Neural cell (in vitro differentiated cells): Measurements from ENCODE around the gene ENC1. TPM values are rescaled to one million over a fixed set of nuclear protein-coding genes. Genes with fewer than 3 reads are reported as not detected.

Experiments used
- H2AFZ ChIP-seq: fragments of 200-600, 300-800 bp; sonication (generic), shearing (Covaris generic); 2 replicates; pipeline ENCODE4 v1.6.0; 2014; ENCODE audit warnings: low read depth, mild to moderate bottlenecking, antibody characterized with exemption, low read length, moderate library complexity
- H3F3A ChIP-seq: fragments of 200-600 bp; shearing (Covaris generic); 2 replicates; pipeline ENCODE4 v1.6.1; 2016; ENCODE audit warnings: mild to moderate bottlenecking, moderate library complexity, mixed read lengths, antibody characterized with exemption, low read length; ENCODE audit not compliant: insufficient read depth, poor library complexity, severe bottlenecking
- H3K27ac ChIP-seq: fragments of 200-600, 300-800 bp; sonication (generic), shearing (Covaris generic); 2 replicates; pipeline ENCODE4 v1.5.1; 2014; ENCODE audit warnings: mild to moderate bottlenecking, low read length, moderate library complexity
- H3K27me3 ChIP-seq: fragments of 300-800, 200-600 bp; sonication (generic), shearing (Covaris generic); 2 replicates; pipeline ENCODE4 v1.6.0; 2014; ENCODE audit warnings: mild to moderate bottlenecking, low read depth, low read length, moderate library complexity; ENCODE audit not compliant: insufficient read depth
- H3K36me3 ChIP-seq: fragments of 300-800, 200-600 bp; sonication (generic), shearing (Covaris generic); 2 replicates; pipeline ENCODE4 v1.5.1; 2014; ENCODE audit warnings: mild to moderate bottlenecking, antibody characterized with exemption, low read length, moderate library complexity; ENCODE audit not compliant: insufficient read depth
- H3K4me2 ChIP-seq: fragments of 300-800, 200-600 bp; sonication (generic), shearing (Covaris generic); 2 replicates; pipeline ENCODE4 v1.6.0; 2014; ENCODE audit warnings: mild to moderate bottlenecking, low read length
- H3K4me3 ChIP-seq: fragments of 300-800, 200-600 bp; sonication (generic), shearing (Covaris generic); 2 replicates; pipeline ENCODE4 v1.5.1; 2014; ENCODE audit warnings: mild to moderate bottlenecking, low read length, moderate library complexity
- H3K79me2 ChIP-seq: fragments of 200-600 bp; shearing (Covaris generic); replicated peaks from 2 replicates; pipeline ENCODE4 v1.6.0; 2014; ENCODE audit warnings: mild to moderate bottlenecking, low read length, moderate library complexity; ENCODE audit not compliant: insufficient read depth
- H3K9ac ChIP-seq: fragments of 300-800, 200-600 bp; sonication (generic), shearing (Covaris generic); 2 replicates; pipeline ENCODE4 v1.6.1; 2016; ENCODE audit warnings: mild to moderate bottlenecking, low read length, mixed read lengths
- H3K9me2 ChIP-seq: fragments of 200-600 bp; shearing (Covaris generic); 2 replicates; pipeline ENCODE4 v1.6.1; 2016; ENCODE audit warnings: mild to moderate bottlenecking, low read length, mixed read lengths; ENCODE audit not compliant: insufficient read depth
- H3K9me3 ChIP-seq: fragments of 200-600, 300-800 bp; sonication (generic), shearing (Covaris generic); 2 replicates; pipeline ENCODE4 v1.6.1; 2016; ENCODE audit warnings: mild to moderate bottlenecking, mixed run types, low read length, moderate library complexity, mixed read lengths
- H4K20me1 ChIP-seq: fragments of 200-600 bp; shearing (Covaris generic); 2 replicates; pipeline ENCODE4 v1.6.1; 2016; ENCODE audit warnings: mild to moderate bottlenecking, mixed run types; ENCODE audit not compliant: insufficient read depth
- EP300 ChIP-seq: fragments of 450-650 bp; conservative IDR thresholded peaks from 2 replicates; pipeline ENCODE4 v1.6.1; 2014; ENCODE audit warnings: antibody characterized with exemption, mild to moderate bottlenecking, moderate library complexity; ENCODE audit not compliant: poor library complexity, severe bottlenecking
- EZH2 ChIP-seq: fragments of 200-600, 300-800 bp; shearing (Covaris generic), sonication (generic); IDR thresholded peaks from 2 replicates; pipeline ENCODE4 v1.6.1; 2014; ENCODE audit warnings: antibody characterized with exemption, low read length, borderline replicate concordance, mild to moderate bottlenecking; ENCODE audit not compliant: insufficient read depth, poor library complexity, severe bottlenecking
- MXI1 ChIP-seq: fragments of 450-650 bp; conservative IDR thresholded peaks from 2 replicates; pipeline ENCODE4 v1.6.1; 2014; ENCODE audit warnings: antibody characterized with exemption, mild to moderate bottlenecking; ENCODE audit not compliant: poor library complexity, severe bottlenecking
- POLR2AphosphoS5 ChIP-seq: IDR thresholded peaks from 2 replicates; pipeline ENCODE4 v1.6.1; 2012
- RAD21 ChIP-seq: fragments of 450-650 bp; conservative IDR thresholded peaks from 2 replicates; pipeline ENCODE4 v1.6.1; 2014; ENCODE audit warnings: antibody characterized with exemption, mild to moderate bottlenecking, moderate library complexity
- SMC3 ChIP-seq: fragments of 450-650 bp; conservative IDR thresholded peaks from 2 replicates; pipeline ENCODE4 v1.6.1; 2014; ENCODE audit warnings: antibody characterized with exemption, mild to moderate bottlenecking, moderate library complexity; ENCODE audit not compliant: poor library complexity
- TAF1 ChIP-seq: IDR thresholded peaks from 2 replicates; pipeline ENCODE4 v1.6.1; 2012; ENCODE audit warnings: low read depth
- polyA plus RNA-seq: library from polyadenylated mRNA; depleted of rRNA; stranded (reverse); fragments of >200 nt; gene quantifications from 2 replicates; pipeline ENCODE4 v1.2.3, GENCODE V29; 2014
- TF ChIP-seq, protein P1 (sequence below): IDR thresholded peaks from 2 replicates; pipeline ENCODE4 v1.6.1; 2012; ENCODE audit warnings: borderline replicate concordance
- TF ChIP-seq, protein P2 (sequence below): fragments of 450-650 bp; IDR thresholded peaks from 2 replicates; pipeline ENCODE4 v1.5.1; 2014; ENCODE audit warnings: antibody characterized with exemption, mild to moderate bottlenecking, moderate library complexity; ENCODE audit not compliant: poor library complexity, severe bottlenecking

ENC1 gene
- polyA plus RNA-seq, 1 donor from 2014 or later = 449 TPM

DNA sequence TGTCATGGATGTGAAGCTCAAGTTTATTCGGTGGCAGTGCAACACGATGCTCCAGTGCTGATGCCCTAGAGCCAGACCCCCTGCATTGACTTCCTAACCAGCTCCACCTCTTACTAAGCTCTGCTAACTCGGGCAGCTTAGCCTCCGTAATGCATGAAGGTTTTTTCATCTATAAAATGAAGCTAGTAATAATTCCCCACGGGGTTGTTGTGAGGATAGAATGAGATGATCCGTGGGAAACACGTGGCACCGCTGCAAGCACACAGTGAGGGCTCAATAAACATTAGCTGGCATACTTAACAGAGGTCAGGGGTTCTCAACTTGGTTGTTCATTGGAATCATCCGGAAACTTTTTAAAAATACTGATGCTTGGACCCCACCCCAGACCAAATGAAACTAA is 6.8 kb downstream of the ENC1 start:
- H3K36me3 ChIP-seq = peaks cover 19% of the 10 kb centered on the region
- no peak overlapping the region for H3K9ac ChIP-seq
- peaks cover 99% of the 10 kb centered on the region for H3K79me2 ChIP-seq

DNA sequence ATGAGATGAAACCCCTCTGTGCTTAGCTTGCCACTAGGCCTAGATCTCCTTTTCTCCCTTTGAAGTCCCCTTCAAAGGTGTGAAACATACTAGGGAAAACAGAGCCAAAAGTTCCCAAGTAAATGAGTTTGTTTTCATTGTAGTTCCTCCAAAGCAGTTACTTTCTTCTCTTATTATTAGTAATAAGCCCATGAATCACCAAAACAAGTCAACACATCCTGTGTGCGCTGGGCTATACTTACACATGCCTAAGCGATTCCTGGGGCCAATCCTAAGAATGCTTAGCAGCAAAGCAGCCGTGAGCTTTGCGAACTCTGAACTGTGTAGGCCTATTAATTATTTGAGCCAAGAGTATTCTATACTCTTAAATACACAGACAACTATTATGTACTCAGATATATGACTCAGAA is 7.6 kb downstream of the ENC1 start:
- no peak overlapping the region for H3K27ac ChIP-seq
- peaks cover 19% of the 10 kb centered on the region for H3K36me3 ChIP-seq
- peak overlapping the region; percentile 27 for H3K4me2 ChIP-seq
- H3K9me2 ChIP-seq = no peaks in the 10 kb centered on the region
- no peak overlapping the region for H3K9ac ChIP-seq
- peak overlapping the region; percentile 54 for H3K4me3 ChIP-seq
- TF ChIP-seq, protein P1, sequence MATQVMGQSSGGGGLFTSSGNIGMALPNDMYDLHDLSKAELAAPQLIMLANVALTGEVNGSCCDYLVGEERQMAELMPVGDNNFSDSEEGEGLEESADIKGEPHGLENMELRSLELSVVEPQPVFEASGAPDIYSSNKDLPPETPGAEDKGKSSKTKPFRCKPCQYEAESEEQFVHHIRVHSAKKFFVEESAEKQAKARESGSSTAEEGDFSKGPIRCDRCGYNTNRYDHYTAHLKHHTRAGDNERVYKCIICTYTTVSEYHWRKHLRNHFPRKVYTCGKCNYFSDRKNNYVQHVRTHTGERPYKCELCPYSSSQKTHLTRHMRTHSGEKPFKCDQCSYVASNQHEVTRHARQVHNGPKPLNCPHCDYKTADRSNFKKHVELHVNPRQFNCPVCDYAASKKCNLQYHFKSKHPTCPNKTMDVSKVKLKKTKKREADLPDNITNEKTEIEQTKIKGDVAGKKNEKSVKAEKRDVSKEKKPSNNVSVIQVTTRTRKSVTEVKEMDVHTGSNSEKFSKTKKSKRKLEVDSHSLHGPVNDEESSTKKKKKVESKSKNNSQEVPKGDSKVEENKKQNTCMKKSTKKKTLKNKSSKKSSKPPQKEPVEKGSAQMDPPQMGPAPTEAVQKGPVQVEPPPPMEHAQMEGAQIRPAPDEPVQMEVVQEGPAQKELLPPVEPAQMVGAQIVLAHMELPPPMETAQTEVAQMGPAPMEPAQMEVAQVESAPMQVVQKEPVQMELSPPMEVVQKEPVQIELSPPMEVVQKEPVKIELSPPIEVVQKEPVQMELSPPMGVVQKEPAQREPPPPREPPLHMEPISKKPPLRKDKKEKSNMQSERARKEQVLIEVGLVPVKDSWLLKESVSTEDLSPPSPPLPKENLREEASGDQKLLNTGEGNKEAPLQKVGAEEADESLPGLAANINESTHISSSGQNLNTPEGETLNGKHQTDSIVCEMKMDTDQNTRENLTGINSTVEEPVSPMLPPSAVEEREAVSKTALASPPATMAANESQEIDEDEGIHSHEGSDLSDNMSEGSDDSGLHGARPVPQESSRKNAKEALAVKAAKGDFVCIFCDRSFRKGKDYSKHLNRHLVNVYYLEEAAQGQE = no peak
- TF ChIP-seq POLR2AphosphoS5 = no peak
- TF ChIP-seq EZH2 = no peak
- TF ChIP-seq RAD21 = no peak
- TF ChIP-seq, protein P2, sequence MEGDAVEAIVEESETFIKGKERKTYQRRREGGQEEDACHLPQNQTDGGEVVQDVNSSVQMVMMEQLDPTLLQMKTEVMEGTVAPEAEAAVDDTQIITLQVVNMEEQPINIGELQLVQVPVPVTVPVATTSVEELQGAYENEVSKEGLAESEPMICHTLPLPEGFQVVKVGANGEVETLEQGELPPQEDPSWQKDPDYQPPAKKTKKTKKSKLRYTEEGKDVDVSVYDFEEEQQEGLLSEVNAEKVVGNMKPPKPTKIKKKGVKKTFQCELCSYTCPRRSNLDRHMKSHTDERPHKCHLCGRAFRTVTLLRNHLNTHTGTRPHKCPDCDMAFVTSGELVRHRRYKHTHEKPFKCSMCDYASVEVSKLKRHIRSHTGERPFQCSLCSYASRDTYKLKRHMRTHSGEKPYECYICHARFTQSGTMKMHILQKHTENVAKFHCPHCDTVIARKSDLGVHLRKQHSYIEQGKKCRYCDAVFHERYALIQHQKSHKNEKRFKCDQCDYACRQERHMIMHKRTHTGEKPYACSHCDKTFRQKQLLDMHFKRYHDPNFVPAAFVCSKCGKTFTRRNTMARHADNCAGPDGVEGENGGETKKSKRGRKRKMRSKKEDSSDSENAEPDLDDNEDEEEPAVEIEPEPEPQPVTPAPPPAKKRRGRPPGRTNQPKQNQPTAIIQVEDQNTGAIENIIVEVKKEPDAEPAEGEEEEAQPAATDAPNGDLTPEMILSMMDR = no peak
- no peak for TF ChIP-seq MXI1
- no peak for TF ChIP-seq EP300
- TF ChIP-seq SMC3 = no peak
- TF ChIP-seq TAF1 = no peak
- no peaks in the 10 kb centered on the region for H3K27me3 ChIP-seq
- H3F3A ChIP-seq = peaks cover 7% of the 10 kb centered on the region
- peaks cover 2% of the 10 kb centered on the region for H4K20me1 ChIP-seq
- H2AFZ ChIP-seq = no peak overlapping the region
- H3K9me3 ChIP-seq = no peaks in the 10 kb centered on the region
- peaks cover 99% of the 10 kb centered on the region for H3K79me2 ChIP-seq

More for the DNA sequence above, 6.8 kb downstream of the ENC1 start:
- TF ChIP-seq TAF1 (no peak), EP300 (no peak), RAD21 (no peak), POLR2AphosphoS5 (no peak), MXI1 (no peak), SMC3 (no peak)
- TF ChIP-seq, protein P1 = no peak
- TF ChIP-seq, protein P2 = no peak
- Histone ChIP-seq H3K27me3 (no peaks in the 10 kb centered on the region), H3K4me3 (peak overlapping the region; percentile 54), H3K9me3 (no peaks in the 10 kb centered on the region), H3K27ac (no peak overlapping the region), H3F3A (peaks cover 4% of the 10 kb centered on the region), H3K9me2 (no peaks in the 10 kb centered on the region), H4K20me1 (peaks cover 8% of the 10 kb centered on the region), H3K4me2 (peak overlapping the region; percentile 27), H2AFZ (no peak overlapping the region)
